HG03439 (cell line): Measurements from ENCODE around the gene ZBTB12.

ENCODE experiments used
- ATAC-seq: cut with Tn5 transposase; IDR thresholded peaks from one replicate; pipeline ENCODE4 v1.9.1; 2021; ENCODE audit warnings: mild to moderate bottlenecking, moderate library complexity; ENCODE audit not compliant: unreplicated experiment

The ZBTB12 gene

GRCh38 chr6:31897612-31898382 lies 4.1 kb downstream of the ZBTB12 start, which contains the start of gene EHMT2:
EHMT2 (minus strand) TSS chr6:31897698; CDS start chr6:31897677, 21 bp downstream.
- ATAC-seq, result peak; percentile 38

- no peak for ATAC-seq
These were observed 4.9 kb downstream of the ZBTB12 start for GRCh38 chr6:31896856-31897611.

- ATAC-seq, result no peak
These were observed 5.4 kb downstream of the ZBTB12 start for GRCh38 chr6:31896493-31896855.

- no peak for ATAC-seq
These were observed 9.1 kb downstream of the ZBTB12 start for GRCh38 chr6:31892821-31893220.

GRCh38 chr6:31889331-31889972 lies 12.4 kb downstream of the ZBTB12 start:
- no peak for ATAC-seq

GRCh38 chr6:31888276-31889258 lies 13.3 kb downstream of the ZBTB12 start:
- no peak for ATAC-seq

GRCh38 chr6:31887173-31888007 lies 14.5 kb downstream of the ZBTB12 start:
- no peak for ATAC-seq

- ATAC-seq, result no peak
These were observed 15.3 kb downstream of the ZBTB12 start for GRCh38 chr6:31886541-31886991.

- no peak for ATAC-seq
These were observed 17.3 kb downstream of the ZBTB12 start for GRCh38 chr6:31884528-31885035.

GRCh38 chr6:31883676-31884075 lies 18.2 kb downstream of the ZBTB12 start:
- no peak for ATAC-seq

- no peak for ATAC-seq
These were observed 19.5 kb downstream of the ZBTB12 start for GRCh38 chr6:31882344-31882743.

- ATAC-seq, result no peak
These were observed 20.6 kb downstream of the ZBTB12 start for GRCh38 chr6:31881136-31881859.

GRCh38 chr6:31880616-31881015 lies 21.3 kb downstream of the ZBTB12 start:
- no peak for ATAC-seq

GRCh38 chr6:31879901-31880300 lies 22.0 kb downstream of the ZBTB12 start:
- ATAC-seq, result no peak

- no peak for ATAC-seq
These were observed 22.7 kb downstream of the ZBTB12 start for GRCh38 chr6:31879143-31879542.

- no peak for ATAC-seq
These were observed 23.2 kb downstream of the ZBTB12 start, which contains the start of gene SLC44A4 for GRCh38 chr6:31878726-31879125. SLC44A4 (minus strand) TSS chr6:31878997; CDS start chr6:31878980, 17 bp downstream.

GRCh38 chr6:31878222-31878621 lies 23.7 kb downstream of the ZBTB12 start:
- ATAC-seq, result no peak

GRCh38 chr6:31877651-31878161 lies 24.2 kb downstream of the ZBTB12 start:
- ATAC-seq, result no peak
